CD4-positive, alpha-beta T cell (primary cell): Measurements from ENCODE around the gene VPS39. TPM values are rescaled to one million over a fixed set of nuclear protein-coding genes. Genes with fewer than 3 reads are reported as not detected.

Experiments used
- ATAC-seq: fragments of 200-7000 bp; cut with Tn5 transposase; one replicate; pipeline ENCODE4 v1.10.0; 2022; ENCODE audit warnings: mild to moderate bottlenecking; ENCODE audit not compliant: poor library complexity
- CTCF ChIA-PET: fragments of 350-600 bp; sonication (Branson Sonifier 250); formaldehyde crosslinking; loops from one replicate; lab custom pipeline; 2021; ENCODE audit warnings: antibody characterized with exemption, inconsistent platforms; lab: Charles Lee
- POLR2A ChIA-PET: fragments of 350-600 bp; sonication (Branson Sonifier 250); formaldehyde crosslinking; loops from one replicate; lab custom pipeline; 2021; ENCODE audit warnings: antibody characterized with exemption, inconsistent platforms; lab: Charles Lee
- DNase-seq, 14 experiments: peaks; one replicate each; pipeline ENCODE4 v3.0.0-alpha.2; 2013 to 2020; ENCODE audit warnings: mixed read lengths in 2 of 14
- H3K27ac ChIP-seq, 2 donors: one replicate each; pipeline versions ENCODE4 v1.5.1 to v1.7.0; 2013; ENCODE audit warnings: low read length in 2 of 2, low read depth in 1 of 2, mild to moderate bottlenecking in 1 of 2
- H3K27me3 ChIP-seq, 2 experiments: 1 replicate in 1 of 2; 2 replicates in 1 of 2; pipeline versions ENCODE4 v1.6.1 to v1.7.0; 2013; ENCODE audit warnings: low read length in 2 of 2, control low read depth in 1 of 2, mild to moderate bottlenecking in 1 of 2, moderate library complexity in 1 of 2; ENCODE audit not compliant: insufficient read depth in 2 of 2, control insufficient read depth in 1 of 2
- H3K36me3 ChIP-seq: one replicate; pipeline ENCODE4 v1.6.1; 2013; ENCODE audit warnings: low read length, control low read depth; ENCODE audit not compliant: insufficient read depth
- H3K4me1 ChIP-seq: one replicate; pipeline ENCODE4 v1.6.1; 2013; ENCODE audit warnings: low read length, control low read depth; ENCODE audit not compliant: insufficient read depth
- H3K4me3 ChIP-seq: one replicate; pipeline ENCODE4 v1.5.1; 2013; ENCODE audit warnings: mild to moderate bottlenecking, low read length, moderate library complexity
- H3K9me3 ChIP-seq, 2 experiments: 1 replicate in 1 of 2; 2 replicates in 1 of 2; pipeline versions ENCODE4 v1.6.1 to v1.7.0; 2013; ENCODE audit warnings: low read length in 2 of 2, mild to moderate bottlenecking in 2 of 2, control low read depth in 1 of 2, moderate library complexity in 1 of 2; ENCODE audit not compliant: control insufficient read depth in 1 of 2, insufficient read depth in 1 of 2
- H3K27ac Mint-ChIP-seq: one replicate; pipeline ENCODE4 v1.8.0; 2020; ENCODE audit warnings: mixed read lengths
- H3K27me3 Mint-ChIP-seq: one replicate; pipeline ENCODE4 v1.8.0; 2021; ENCODE audit warnings: mixed read lengths
- H3K36me3 Mint-ChIP-seq: one replicate; pipeline ENCODE4 v1.8.0; 2021; ENCODE audit warnings: low read depth, mixed read lengths
- H3K4me1 Mint-ChIP-seq: one replicate; pipeline ENCODE4 v1.8.0; 2021; ENCODE audit warnings: low read depth, mixed read lengths
- H3K4me3 Mint-ChIP-seq: one replicate; pipeline ENCODE4 v1.8.0; 2020; ENCODE audit warnings: mild to moderate bottlenecking, mixed read lengths
- H3K9me3 Mint-ChIP-seq: one replicate; pipeline ENCODE4 v1.8.0; 2020; ENCODE audit warnings: mixed read lengths
- CTCF ChIP-seq: fragments of 200-600 bp; IDR thresholded peaks from one replicate; pipeline ENCODE4 v1.8.0; 2022; ENCODE audit warnings: antibody characterized with exemption, mild to moderate bottlenecking
- intact Hi-C, 2 experiments: fragments of 100-400 bp; cut with DNase I in 1 of 2; cut with micrococcal nuclease in 1 of 2; formaldehyde crosslinking; loops; one replicate each; pipeline versions ENCODE4 v1.15.1 to v1.9.0; 2023 to 2025; cut with DNase I, micrococcal nuclease
- total RNA-seq, 174 experiments: library from RNA in 2 of 174; stranded (reverse) in 2 of 174; gene quantifications; one replicate each; pipeline ENCODE4 v1.2.3 and lab custom pipeline; 2021 to 2026

VPS39 gene
- total RNA-seq, 2 experiments from 2014 or later: 73.4 to 82.5 TPM

- Mint-ChIP-seq H3K4me3 (no peak overlapping the region), H3K9me3 (no peaks in the 10 kb centered on the region), H3K27me3 (no peaks in the 10 kb centered on the region), H3K36me3 (peaks cover 81% of the 10 kb centered on the region), H3K27ac (no peak overlapping the region), H3K4me1 (no peaks in the 10 kb centered on the region)
- H3K9me3 ChIP-seq: no peaks in the 10 kb centered on the region
- POLR2A ChIA-PET: interaction anchor here (0.6 kb wide), 1 partner anchor 12 kb away, joined by 3 read pairs; no protein-coding TSS in a partner anchor
- H3K27me3 ChIP-seq: no peaks in the 10 kb centered on the region
- peaks cover 62% of the 10 kb centered on the region for H3K36me3 ChIP-seq
- no peak overlapping the region for H3K4me3 ChIP-seq
- DNase-seq (no peak), ATAC-seq (no peak)
- no peaks in the 10 kb centered on the region for H3K4me1 ChIP-seq
- intact Hi-C loops: no loop called here
- TF ChIP-seq CTCF: no peak
- no peak overlapping the region for H3K27ac ChIP-seq
- CTCF ChIA-PET: no interaction called here
Observed at GRCh38 chr15:42217568-42217967, 9.5 kb upstream of the VPS39 start.

- Histone ChIP-seq H3K36me3 (peaks cover 74% of the 10 kb centered on the region), H3K27me3 (no peaks in the 10 kb centered on the region), H3K27ac (no peak overlapping the region), H3K4me3 (no peak overlapping the region), H3K4me1 (no peaks in the 10 kb centered on the region), H3K9me3 (no peaks in the 10 kb centered on the region)
- no peaks in the 10 kb centered on the region for H3K4me1 Mint-ChIP-seq
- ATAC-seq (no peak), DNase-seq (no peak)
- no peak for TF ChIP-seq CTCF
- H3K9me3 Mint-ChIP-seq: no peaks in the 10 kb centered on the region
- peaks cover 90% of the 10 kb centered on the region for H3K36me3 Mint-ChIP-seq
- intact Hi-C loops: no loop called here
- no peaks in the 10 kb centered on the region for H3K27me3 Mint-ChIP-seq
- H3K27ac Mint-ChIP-seq: no peak overlapping the region
- ChIA-PET CTCF (no interaction called here), POLR2A (no interaction called here)
- no peak overlapping the region for H3K4me3 Mint-ChIP-seq
Observed at GRCh38 chr15:42215913-42216829, 8.1 kb upstream of the VPS39 start.

DNA sequence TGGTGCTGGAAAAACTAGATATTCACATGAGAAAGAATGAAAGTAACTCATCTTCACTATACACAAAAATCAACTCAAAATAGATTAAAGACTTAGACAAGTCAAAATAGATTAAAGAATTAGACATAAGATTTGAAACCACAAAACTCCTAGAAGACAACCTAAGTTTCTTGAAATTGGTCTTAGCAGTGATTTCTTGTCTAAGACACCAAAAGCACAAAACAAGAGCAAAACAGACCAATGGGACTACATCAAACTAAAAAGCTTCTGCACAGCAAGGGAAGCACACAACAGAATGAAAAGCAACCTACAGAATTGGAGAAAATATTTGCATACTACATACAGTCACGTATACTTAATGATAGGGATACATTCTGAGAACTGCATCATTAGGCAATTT is 6.5 kb upstream of the VPS39 start:
- peaks cover 96% of the 10 kb centered on the region for H3K36me3 Mint-ChIP-seq
- no peaks in the 10 kb centered on the region for H3K9me3 Mint-ChIP-seq
- Histone ChIP-seq H3K4me3 (no peak overlapping the region), H3K36me3 (peaks cover 78% of the 10 kb centered on the region), H3K9me3 (no peaks in the 10 kb centered on the region), H3K4me1 (no peaks in the 10 kb centered on the region), H3K27me3 (no peaks in the 10 kb centered on the region), H3K27ac (no peak overlapping the region)
- DNase-seq: no peak
- POLR2A ChIA-PET: no interaction called here
- H3K4me3 Mint-ChIP-seq: no peak overlapping the region
- intact Hi-C loops: no loop called here
- no peaks in the 10 kb centered on the region for H3K27me3 Mint-ChIP-seq
- H3K27ac Mint-ChIP-seq: no peak overlapping the region
- no peaks in the 10 kb centered on the region for H3K4me1 Mint-ChIP-seq
- TF ChIP-seq CTCF: no peak
- ATAC-seq: no peak
- CTCF ChIA-PET: no interaction called here
